ENCODE measurements around the gene TELO2.
A peak's percentile ranks its signal among the peaks of the same experiment; 100 is the strongest.

TELO2 gene

GRCh38 chr16:1492923-1493745 lies at the start of gene TELO2 (continued):
- TF ChIP-seq ZNF423 (tag by site-specific recombination; IDR thresholded peaks at IDR 0.05) (no peak), ZNF239 (tag by site-specific recombination; IDR thresholded peaks at IDR 0.05) (no peak), ZNF324 (tag by site-specific recombination; IDR thresholded peaks at IDR 0.05) (no peak), HOXA7 (CRISPR knock-in tag; IDR thresholded peaks at IDR 0.05; ENCODE audit: borderline replicate concordance) (no peak), ZFP37 (tag by site-specific recombination; IDR thresholded peaks at IDR 0.05) (no peak), ZNF701 (tag by site-specific recombination; IDR thresholded peaks at IDR 0.05) (no peak), PATZ1 (tag by site-specific recombination; IDR thresholded peaks at IDR 0.05) (0 out of 2 replicates have a peak, but pooled peaks have one; percentile 29), SP2 (tag by site-specific recombination; IDR thresholded peaks at IDR 0.05) (peak; percentile 26), KLF7 (tag by site-specific recombination; IDR thresholded peaks at IDR 0.05; ENCODE audit: borderline replicate concordance) (no peak), ZNF707 (tag by site-specific recombination; IDR thresholded peaks at IDR 0.05) (no peak), ZBTB8A (tag by site-specific recombination; IDR thresholded peaks at IDR 0.05) (no peak), ZEB2 (tag by site-specific recombination; IDR thresholded peaks at IDR 0.05) (0 out of 2 replicates have a peak, but pooled peaks have one; percentile 5), PRDM1 (tag by site-specific recombination; IDR thresholded peaks at IDR 0.05) (no peak), ZNF138 (tag by site-specific recombination; IDR thresholded peaks at IDR 0.05; ENCODE audit: borderline replicate concordance) (no peak), ZBTB10 (tag by site-specific recombination; IDR thresholded peaks at IDR 0.05) (no peak), ZNF544 (tag by site-specific recombination; IDR thresholded peaks at IDR 0.05) (no peak), ZNF112 (tag by site-specific recombination; IDR thresholded peaks at IDR 0.05) (no peak), ZNF558 (tag by site-specific recombination; IDR thresholded peaks at IDR 0.05) (no peak), ZNF645 (tag by site-specific recombination; IDR thresholded peaks at IDR 0.05) (no peak), ZNF571 (tag by site-specific recombination; IDR thresholded peaks at IDR 0.05) (no peak), ZNF202 (tag by site-specific recombination; IDR thresholded peaks at IDR 0.05; ENCODE audit: borderline replicate concordance) (no peak), ZNF510 (tag by site-specific recombination; IDR thresholded peaks at IDR 0.05; ENCODE audit: insufficient replicate concordance) (no peak), PBX3 (CRISPR knock-in tag; IDR thresholded peaks at IDR 0.05) (0 out of 2 replicates have a peak, but pooled peaks have one; percentile 17), ZNF785 (tag by site-specific recombination; IDR thresholded peaks at IDR 0.05) (no peak), ZNF660 (tag by site-specific recombination; IDR thresholded peaks at IDR 0.05) (0 out of 2 replicates have a peak, but pooled peaks have one; percentile 59), ZNF2 (tag by site-specific recombination; IDR thresholded peaks at IDR 0.05) (no peak), ZNF19 (tag by site-specific recombination; IDR thresholded peaks at IDR 0.05; ENCODE audit: low read depth) (no peak), ZNF473 (tag by site-specific recombination; IDR thresholded peaks at IDR 0.05) (no peak), ZNF248 (tag by site-specific recombination; IDR thresholded peaks at IDR 0.05) (no peak), GFI1B (tag by site-specific recombination; IDR thresholded peaks at IDR 0.05) (no peak)
- TF ChIP-seq, protein P1, sequence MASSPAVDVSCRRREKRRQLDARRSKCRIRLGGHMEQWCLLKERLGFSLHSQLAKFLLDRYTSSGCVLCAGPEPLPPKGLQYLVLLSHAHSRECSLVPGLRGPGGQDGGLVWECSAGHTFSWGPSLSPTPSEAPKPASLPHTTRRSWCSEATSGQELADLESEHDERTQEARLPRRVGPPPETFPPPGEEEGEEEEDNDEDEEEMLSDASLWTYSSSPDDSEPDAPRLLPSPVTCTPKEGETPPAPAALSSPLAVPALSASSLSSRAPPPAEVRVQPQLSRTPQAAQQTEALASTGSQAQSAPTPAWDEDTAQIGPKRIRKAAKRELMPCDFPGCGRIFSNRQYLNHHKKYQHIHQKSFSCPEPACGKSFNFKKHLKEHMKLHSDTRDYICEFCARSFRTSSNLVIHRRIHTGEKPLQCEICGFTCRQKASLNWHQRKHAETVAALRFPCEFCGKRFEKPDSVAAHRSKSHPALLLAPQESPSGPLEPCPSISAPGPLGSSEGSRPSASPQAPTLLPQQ (tag by site-specific recombination; IDR thresholded peaks at IDR 0.05), result no peak
- TF ChIP-seq, protein P2, sequence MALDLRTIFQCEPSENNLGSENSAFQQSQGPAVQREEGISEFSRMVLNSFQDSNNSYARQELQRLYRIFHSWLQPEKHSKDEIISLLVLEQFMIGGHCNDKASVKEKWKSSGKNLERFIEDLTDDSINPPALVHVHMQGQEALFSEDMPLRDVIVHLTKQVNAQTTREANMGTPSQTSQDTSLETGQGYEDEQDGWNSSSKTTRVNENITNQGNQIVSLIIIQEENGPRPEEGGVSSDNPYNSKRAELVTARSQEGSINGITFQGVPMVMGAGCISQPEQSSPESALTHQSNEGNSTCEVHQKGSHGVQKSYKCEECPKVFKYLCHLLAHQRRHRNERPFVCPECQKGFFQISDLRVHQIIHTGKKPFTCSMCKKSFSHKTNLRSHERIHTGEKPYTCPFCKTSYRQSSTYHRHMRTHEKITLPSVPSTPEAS (tag by site-specific recombination; IDR thresholded peaks at IDR 0.05), result no peak
